Measurements from ENCODE around the gene CTTNBP2NL.

Gene CTTNBP2NL

GRCh38 chr1:112507336-112507735 lies 111.3 kb downstream of the CTTNBP2NL start:
- H3K9me3 ChIP-seq (ENCODE audit: insufficient read depth, low read depth, low read length): no peaks in the 10 kb centered on the region
- no peaks in the 10 kb centered on the region for H3F3A ChIP-seq (ENCODE audit: low read depth)
- H3K4me1 ChIP-seq (ENCODE audit: insufficient read depth, low read length, poor library complexity, severe bottlenecking): peaks cover 4% of the 10 kb centered on the region
- no peaks in the 10 kb centered on the region for H3K9me2 ChIP-seq (replicated peaks; ENCODE audit: low read depth, low read length)
- H3K27me3 ChIP-seq (ENCODE audit: insufficient read depth, low read length, poor library complexity, severe bottlenecking): peaks cover 4% of the 10 kb centered on the region
- no peaks in the 10 kb centered on the region for H3K79me2 ChIP-seq (ENCODE audit: insufficient read depth, low read length)
- no peak for TF ChIP-seq CTCF (conservative IDR thresholded peaks at IDR 0.05; ENCODE audit: low read length)
- no peak for TF ChIP-seq EZH2phosphoT487 (IDR thresholded peaks at IDR 0.05; ENCODE audit: borderline replicate concordance)
- no peaks in the 10 kb centered on the region for H3K36me3 ChIP-seq (ENCODE audit: insufficient read depth, low read length)
- H3K9ac ChIP-seq (ENCODE audit: low read depth, low read length, poor library complexity, severe bottlenecking): no peak overlapping the region
- no peak overlapping the region for H3K4me3 ChIP-seq (ENCODE audit: low read length, poor library complexity, severe bottlenecking)
- no peaks in the 10 kb centered on the region for H4K20me1 ChIP-seq (ENCODE audit: insufficient read depth, low read length, poor library complexity, severe bottlenecking)
- H3K4me2 ChIP-seq (ENCODE audit: low read depth, low read length, poor library complexity, severe bottlenecking): no peak overlapping the region
- no peak overlapping the region for H2AFZ ChIP-seq (ENCODE audit: low read length)

GRCh38 chr1:112507921-112508277 lies 111.9 kb downstream of the CTTNBP2NL start:
- no peak overlapping the region for H2AFZ ChIP-seq (ENCODE audit: low read length)
- no peaks in the 10 kb centered on the region for H3K9me2 ChIP-seq (replicated peaks; ENCODE audit: low read depth, low read length)
- no peak overlapping the region for H3K4me3 ChIP-seq (ENCODE audit: low read length, poor library complexity, severe bottlenecking)
- H3F3A ChIP-seq (ENCODE audit: low read depth): no peaks in the 10 kb centered on the region
- no peak for TF ChIP-seq CTCF (conservative IDR thresholded peaks at IDR 0.05; ENCODE audit: low read length)
- TF ChIP-seq EZH2phosphoT487 (IDR thresholded peaks at IDR 0.05; ENCODE audit: borderline replicate concordance): no peak
- H3K9ac ChIP-seq (ENCODE audit: low read depth, low read length, poor library complexity, severe bottlenecking): no peak overlapping the region
- no peak overlapping the region for H3K4me2 ChIP-seq (ENCODE audit: low read depth, low read length, poor library complexity, severe bottlenecking)
- no peaks in the 10 kb centered on the region for H4K20me1 ChIP-seq (ENCODE audit: insufficient read depth, low read length, poor library complexity, severe bottlenecking)
- H3K79me2 ChIP-seq (ENCODE audit: insufficient read depth, low read length): no peaks in the 10 kb centered on the region
- peaks cover 8% of the 10 kb centered on the region for H3K4me1 ChIP-seq (ENCODE audit: insufficient read depth, low read length, poor library complexity, severe bottlenecking)
- no peaks in the 10 kb centered on the region for H3K9me3 ChIP-seq (ENCODE audit: insufficient read depth, low read depth, low read length)
- no peaks in the 10 kb centered on the region for H3K36me3 ChIP-seq (ENCODE audit: insufficient read depth, low read length)
- H3K27me3 ChIP-seq (ENCODE audit: insufficient read depth, low read length, poor library complexity, severe bottlenecking): peaks cover 4% of the 10 kb centered on the region

- peaks cover 13% of the 10 kb centered on the region for H3K4me1 ChIP-seq (ENCODE audit: insufficient read depth, low read length, poor library complexity, severe bottlenecking)
- TF ChIP-seq CTCF (conservative IDR thresholded peaks at IDR 0.05; ENCODE audit: low read length): no peak
- TF ChIP-seq EZH2phosphoT487 (IDR thresholded peaks at IDR 0.05; ENCODE audit: borderline replicate concordance): no peak
- no peaks in the 10 kb centered on the region for H3F3A ChIP-seq (ENCODE audit: low read depth)
- H4K20me1 ChIP-seq (ENCODE audit: insufficient read depth, low read length, poor library complexity, severe bottlenecking): no peaks in the 10 kb centered on the region
- H3K4me2 ChIP-seq (ENCODE audit: low read depth, low read length, poor library complexity, severe bottlenecking): no peak within 1 kb of the TSS
- no peaks in the 10 kb centered on the region for H3K79me2 ChIP-seq (ENCODE audit: insufficient read depth, low read length)
- H2AFZ ChIP-seq (ENCODE audit: low read length): no peak within 1 kb of the TSS
- H3K9me2 ChIP-seq (replicated peaks; ENCODE audit: low read depth, low read length): no peaks in the 10 kb centered on the region
- no peaks in the 10 kb centered on the region for H3K36me3 ChIP-seq (ENCODE audit: insufficient read depth, low read length)
- no peak within 1 kb of the TSS for H3K9ac ChIP-seq (ENCODE audit: low read depth, low read length, poor library complexity, severe bottlenecking)
- H3K4me3 ChIP-seq (ENCODE audit: low read length, poor library complexity, severe bottlenecking): no peak within 1 kb of the TSS
- no peaks in the 10 kb centered on the region for H3K9me3 ChIP-seq (ENCODE audit: insufficient read depth, low read depth, low read length)
- peaks cover 3% of the 10 kb centered on the region for H3K27me3 ChIP-seq (ENCODE audit: insufficient read depth, low read length, poor library complexity, severe bottlenecking)
These were observed 112.4 kb downstream of the CTTNBP2NL start, which contains the start of gene WNT2B for GRCh38 chr1:112508278-112509004. Gene WNT2B, plus strand, starts transcription at chr1:112508965. Its CDS starts 298 bp downstream, at chr1:112509263.
